Panc1 (cell line): ENCODE measurements around the gene CRADD. TPM values are rescaled to one million over a fixed set of nuclear protein-coding genes. Genes with fewer than 3 reads are reported as not detected.

Experiments
- ATAC-seq: fragments of 200-7000 bp; cut with Tn5 transposase; 2 replicates; pipeline ENCODE4 v1.9.1; 2020; ENCODE audit warnings: mild to moderate bottlenecking, moderate library complexity
- BruUV-seq: library from RNA; stranded (reverse); fragments of 400-500 nt; replicated peaks from 2 replicates; lab custom pipeline; 2021; lab: Mats Ljungman, UMichigan
- CTCF ChIA-PET: fragments of 300-600 bp; sonication (Branson Sonifier 250); formaldehyde crosslinking; loops from one replicate; lab custom pipeline; 2022; ENCODE audit warnings: antibody characterized with exemption; lab: Charles Lee
- POLR2A ChIA-PET: fragments of 300-600 bp; sonication (Branson Sonifier 250); formaldehyde crosslinking; loops from one replicate; lab custom pipeline; 2022; ENCODE audit warnings: antibody characterized with exemption; lab: Charles Lee
- DNase-seq: peaks from one replicate; pipeline ENCODE4 v3.0.0-alpha.2; 2010; ENCODE audit warnings: low read depth, low spot score
- H3K27ac ChIP-seq: 2 replicates; pipeline ENCODE4 v1.5.1; 2011; ENCODE audit warnings: mild to moderate bottlenecking, low read length, inconsistent platforms
- H3K27me3 ChIP-seq: fragments of 200-500 bp; sonication (Bioruptor generic); 2 replicates; pipeline ENCODE4 v1.6.0; 2014; ENCODE audit warnings: low read length, inconsistent platforms; ENCODE audit not compliant: control insufficient read depth, insufficient read depth
- H3K36me3 ChIP-seq: fragments of 200-500 bp; sonication (Bioruptor generic); 2 replicates; pipeline ENCODE4 v1.5.1; 2014; ENCODE audit warnings: inconsistent platforms, mild to moderate bottlenecking, low read length, moderate library complexity; ENCODE audit not compliant: control insufficient read depth, insufficient read depth
- H3K4me1 ChIP-seq: 2 replicates; pipeline ENCODE4 v1.5.1; 2011; ENCODE audit warnings: inconsistent platforms, mild to moderate bottlenecking, low read length, moderate library complexity; ENCODE audit not compliant: control insufficient read depth, insufficient read depth
- H3K4me3 ChIP-seq, 2 experiments: 2 replicates each; pipeline ENCODE4 v1.5.1; 2011 to 2012; ENCODE audit warnings: low read depth in 2 of 2, low read length in 2 of 2, mild to moderate bottlenecking in 2 of 2, inconsistent platforms in 1 of 2, moderate library complexity in 1 of 2
- H3K9me3 ChIP-seq: fragments of 200-500 bp; sonication (Bioruptor generic); 2 replicates; pipeline ENCODE4 v1.5.1; 2014; ENCODE audit warnings: low read depth, mild to moderate bottlenecking, inconsistent platforms, low read length, moderate library complexity; ENCODE audit not compliant: control insufficient read depth, insufficient read depth
- POLR2AphosphoS5 ChIP-seq: IDR thresholded peaks from 2 replicates; pipeline ENCODE4 v1.6.1; 2012; ENCODE audit warnings: mild to moderate bottlenecking, low read depth, low read length, moderate library complexity
- SIN3A ChIP-seq: IDR thresholded peaks from 2 replicates; pipeline ENCODE4 v1.6.1; 2012; ENCODE audit warnings: low read depth, mild to moderate bottlenecking, low read length, moderate library complexity, borderline replicate concordance; ENCODE audit not compliant: insufficient read depth
- TCF7L2 ChIP-seq: IDR thresholded peaks from 2 replicates; pipeline ENCODE4 v1.6.1; 2011; ENCODE audit warnings: mild to moderate bottlenecking, low read depth, low read length, inconsistent platforms
- in situ Hi-C: cut with HindIII; loops from 2 replicates; pipeline ENCODE4 v1.10.0; 2016; ENCODE audit warnings: low sequenced_read_pairs, low pct_unique_long_range_greater_than_20kb
- intact Hi-C: fragments of 100-400 bp; cut with micrococcal nuclease; formaldehyde crosslinking; loops from one replicate; pipeline ENCODE4 v1.10.0; 2022; ENCODE audit not compliant: unreplicated experiment
- total RNA-seq: library from RNA; stranded (reverse); gene quantifications from one replicate; pipeline ENCODE4 v1.2.1, GENCODE V29; 2021; ENCODE audit not compliant: unreplicated experiment
- TF ChIP-seq, protein P1 (sequence below): fragments of 450-650 bp; IDR thresholded peaks from 2 replicates; pipeline ENCODE4 v1.5.1; 2017; ENCODE audit warnings: mild to moderate bottlenecking
- TF ChIP-seq, protein P2 (sequence below), 2 experiments: IDR thresholded peaks; 2 replicates each; pipeline ENCODE4 v1.6.1; 2011 to 2012; ENCODE audit warnings: low read depth in 2 of 2, control low read depth in 1 of 2, low read length in 1 of 2, mild to moderate bottlenecking in 1 of 2, moderate library complexity in 1 of 2; ENCODE audit not compliant: insufficient read depth in 1 of 2

CRADD gene
- total RNA-seq, 1 experiment from 2014 or later: 7.0 TPM

DNA sequence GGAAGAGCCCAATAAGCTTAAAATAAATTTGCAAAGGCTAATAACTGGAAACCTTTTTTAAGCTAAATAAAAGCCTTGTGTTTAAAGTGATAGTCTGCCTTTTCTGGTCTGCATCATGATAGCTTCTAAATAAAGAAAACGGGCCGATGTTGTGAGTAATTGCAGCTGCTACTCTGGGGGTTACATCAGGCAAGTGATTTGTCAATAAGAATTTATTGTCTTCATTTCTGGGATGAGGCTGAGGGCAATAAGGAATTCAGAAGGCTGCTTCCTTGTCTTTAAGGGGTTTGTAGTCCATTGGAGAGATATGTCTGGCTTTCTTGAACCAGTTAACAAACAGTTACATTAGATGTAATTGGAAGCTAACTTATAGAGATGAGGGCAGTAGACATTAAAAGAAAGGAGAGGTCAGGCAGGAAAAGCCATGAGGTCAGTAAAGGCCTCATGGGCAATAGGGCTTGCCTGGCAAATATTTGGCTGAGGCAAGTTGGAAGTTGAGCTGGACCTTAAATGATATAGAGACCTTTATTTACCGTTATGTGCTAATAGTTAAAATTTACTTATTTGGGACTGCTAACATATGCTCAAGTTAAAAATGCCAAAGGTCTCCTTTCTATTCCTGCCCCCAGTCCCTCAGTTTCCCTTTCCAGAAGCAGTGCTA, 85.0 kb downstream of the CRADD start:
- Histone ChIP-seq H3K9me3 (no peaks in the 10 kb centered on the region), H3K4me3 (no peak overlapping the region), H3K36me3 (no peaks in the 10 kb centered on the region), H3K4me1 (no peaks in the 10 kb centered on the region; the same call in 1 of the 2 replicates), H3K27ac (no peak overlapping the region), H3K27me3 (no peaks in the 10 kb centered on the region)
- ChIA-PET POLR2A (interaction anchor here (0.6 kb wide), 1 partner anchor 402 kb away, joined by 3 read pairs; no protein-coding TSS in a partner anchor), CTCF (no interaction called here)
- intact Hi-C loops (loop anchor here (5.0 kb wide), 1 partner anchor 260 kb away; no protein-coding TSS in a partner anchor), in situ Hi-C loops (no loop called here)
- ATAC-seq: no peak
- TF ChIP-seq, protein P1, sequence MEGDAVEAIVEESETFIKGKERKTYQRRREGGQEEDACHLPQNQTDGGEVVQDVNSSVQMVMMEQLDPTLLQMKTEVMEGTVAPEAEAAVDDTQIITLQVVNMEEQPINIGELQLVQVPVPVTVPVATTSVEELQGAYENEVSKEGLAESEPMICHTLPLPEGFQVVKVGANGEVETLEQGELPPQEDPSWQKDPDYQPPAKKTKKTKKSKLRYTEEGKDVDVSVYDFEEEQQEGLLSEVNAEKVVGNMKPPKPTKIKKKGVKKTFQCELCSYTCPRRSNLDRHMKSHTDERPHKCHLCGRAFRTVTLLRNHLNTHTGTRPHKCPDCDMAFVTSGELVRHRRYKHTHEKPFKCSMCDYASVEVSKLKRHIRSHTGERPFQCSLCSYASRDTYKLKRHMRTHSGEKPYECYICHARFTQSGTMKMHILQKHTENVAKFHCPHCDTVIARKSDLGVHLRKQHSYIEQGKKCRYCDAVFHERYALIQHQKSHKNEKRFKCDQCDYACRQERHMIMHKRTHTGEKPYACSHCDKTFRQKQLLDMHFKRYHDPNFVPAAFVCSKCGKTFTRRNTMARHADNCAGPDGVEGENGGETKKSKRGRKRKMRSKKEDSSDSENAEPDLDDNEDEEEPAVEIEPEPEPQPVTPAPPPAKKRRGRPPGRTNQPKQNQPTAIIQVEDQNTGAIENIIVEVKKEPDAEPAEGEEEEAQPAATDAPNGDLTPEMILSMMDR: no peak
- TF ChIP-seq, protein P2, sequence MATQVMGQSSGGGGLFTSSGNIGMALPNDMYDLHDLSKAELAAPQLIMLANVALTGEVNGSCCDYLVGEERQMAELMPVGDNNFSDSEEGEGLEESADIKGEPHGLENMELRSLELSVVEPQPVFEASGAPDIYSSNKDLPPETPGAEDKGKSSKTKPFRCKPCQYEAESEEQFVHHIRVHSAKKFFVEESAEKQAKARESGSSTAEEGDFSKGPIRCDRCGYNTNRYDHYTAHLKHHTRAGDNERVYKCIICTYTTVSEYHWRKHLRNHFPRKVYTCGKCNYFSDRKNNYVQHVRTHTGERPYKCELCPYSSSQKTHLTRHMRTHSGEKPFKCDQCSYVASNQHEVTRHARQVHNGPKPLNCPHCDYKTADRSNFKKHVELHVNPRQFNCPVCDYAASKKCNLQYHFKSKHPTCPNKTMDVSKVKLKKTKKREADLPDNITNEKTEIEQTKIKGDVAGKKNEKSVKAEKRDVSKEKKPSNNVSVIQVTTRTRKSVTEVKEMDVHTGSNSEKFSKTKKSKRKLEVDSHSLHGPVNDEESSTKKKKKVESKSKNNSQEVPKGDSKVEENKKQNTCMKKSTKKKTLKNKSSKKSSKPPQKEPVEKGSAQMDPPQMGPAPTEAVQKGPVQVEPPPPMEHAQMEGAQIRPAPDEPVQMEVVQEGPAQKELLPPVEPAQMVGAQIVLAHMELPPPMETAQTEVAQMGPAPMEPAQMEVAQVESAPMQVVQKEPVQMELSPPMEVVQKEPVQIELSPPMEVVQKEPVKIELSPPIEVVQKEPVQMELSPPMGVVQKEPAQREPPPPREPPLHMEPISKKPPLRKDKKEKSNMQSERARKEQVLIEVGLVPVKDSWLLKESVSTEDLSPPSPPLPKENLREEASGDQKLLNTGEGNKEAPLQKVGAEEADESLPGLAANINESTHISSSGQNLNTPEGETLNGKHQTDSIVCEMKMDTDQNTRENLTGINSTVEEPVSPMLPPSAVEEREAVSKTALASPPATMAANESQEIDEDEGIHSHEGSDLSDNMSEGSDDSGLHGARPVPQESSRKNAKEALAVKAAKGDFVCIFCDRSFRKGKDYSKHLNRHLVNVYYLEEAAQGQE (IDR thresholded peaks at IDR 0.05; ENCODE audit: insufficient read depth in 1 of 2, low read depth in 2 of 2, low read length in 1 of 2): no peak
- TF ChIP-seq SIN3A (no peak), POLR2AphosphoS5 (no peak), TCF7L2 (no peak)
- BruUV-seq: no TSS peak
- no peak for DNase-seq

DNA sequence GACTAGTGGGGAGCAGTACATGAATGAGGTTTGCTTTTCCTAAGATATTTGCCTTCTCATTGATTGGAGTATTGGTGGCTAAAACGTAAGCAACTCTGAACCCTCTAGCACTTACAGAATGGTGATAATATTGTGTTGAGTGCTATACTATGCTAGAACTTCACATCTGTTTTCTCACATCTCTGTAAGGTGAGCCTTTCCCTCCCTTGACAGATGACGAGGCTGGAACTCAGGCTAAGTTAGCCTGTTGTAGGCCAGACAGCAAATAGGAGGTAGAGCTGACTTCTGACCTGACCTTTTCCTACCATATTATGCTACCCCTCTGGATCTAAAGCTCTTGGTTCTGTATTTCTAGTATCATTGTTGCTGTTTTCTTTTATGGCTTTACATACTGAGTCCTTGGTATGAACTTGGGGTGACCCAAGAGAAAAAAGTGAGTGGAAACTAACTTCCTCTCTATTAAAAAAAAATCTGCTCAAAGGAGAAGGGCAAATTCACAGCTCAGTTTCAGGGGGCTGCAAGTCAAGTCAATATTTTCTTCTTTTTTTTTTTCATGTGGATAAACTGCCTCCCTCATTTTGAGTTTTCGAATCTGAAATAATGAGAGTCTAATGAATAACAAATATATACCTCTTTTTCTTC, 85.9 kb downstream of the CRADD start:
- H3K4me1 ChIP-seq: peaks cover 3% of the 10 kb centered on the region
- DNase-seq: no peak
- no peak for ATAC-seq
- H3K4me3 ChIP-seq: no peak overlapping the region
- intact Hi-C loops: loop anchor here (5.0 kb wide), 1 partner anchor 261 kb away; no protein-coding TSS in a partner anchor
- in situ Hi-C loops: no loop called here
- ChIA-PET CTCF (no interaction called here), POLR2A (no interaction called here)
- H3K27ac ChIP-seq: no peak overlapping the region
- no TSS peak for BruUV-seq
- TF ChIP-seq POLR2AphosphoS5: no peak
- TF ChIP-seq, protein P1: no peak
- TF ChIP-seq SIN3A: no peak
- TF ChIP-seq TCF7L2: no peak
- TF ChIP-seq, protein P2 (IDR thresholded peaks at IDR 0.05; ENCODE audit: insufficient read depth in 1 of 2, low read depth in 2 of 2, low read length in 1 of 2): no peak
- H3K9me3 ChIP-seq: no peaks in the 10 kb centered on the region
- H3K36me3 ChIP-seq: no peaks in the 10 kb centered on the region
- no peaks in the 10 kb centered on the region for H3K27me3 ChIP-seq
